ENCODE results near the gene KRTAP12-4.

The KRTAP12-4 gene

DNA sequence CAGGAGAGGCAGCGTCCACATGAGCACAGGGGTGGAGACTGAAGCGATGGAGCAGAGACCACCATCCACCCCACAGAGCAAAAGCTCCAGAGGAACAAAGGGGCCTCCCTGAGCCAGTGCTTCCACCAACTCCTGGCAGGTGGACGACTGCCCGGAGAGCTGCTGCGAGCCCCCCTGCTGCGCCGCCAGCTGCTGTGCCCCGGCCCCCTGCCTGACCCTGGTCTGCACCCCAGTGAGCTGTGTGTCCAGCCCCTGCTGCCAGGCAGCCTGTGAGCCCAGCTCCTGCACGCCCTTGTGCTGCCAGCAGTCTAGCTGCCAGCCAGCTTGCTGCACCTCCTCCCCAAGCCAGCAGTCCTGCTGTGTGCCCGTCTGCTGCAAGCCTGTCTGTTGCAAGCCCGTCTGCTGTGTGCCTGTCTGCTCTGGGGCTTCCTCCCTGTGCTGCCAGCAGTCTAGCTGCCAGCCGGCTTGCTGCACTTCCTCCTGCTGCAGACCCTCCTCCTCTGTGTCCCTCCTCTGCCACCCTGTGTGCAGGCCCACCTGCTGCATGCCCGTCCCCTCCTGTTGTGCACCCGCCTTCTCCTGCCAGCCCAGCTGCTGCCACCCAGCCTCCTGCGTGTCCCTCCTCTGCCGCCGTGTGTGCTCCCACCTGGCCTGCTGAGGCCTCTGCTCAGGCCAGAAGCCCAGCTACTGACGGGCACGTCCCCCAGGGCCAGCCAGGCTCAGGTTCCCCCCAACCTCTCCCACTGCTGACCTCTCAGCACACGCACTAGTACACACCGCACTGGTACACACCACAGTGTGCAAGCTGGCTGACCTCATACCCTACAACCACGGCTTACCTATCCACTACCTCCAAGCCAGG lies 47.9 kb upstream of the KRTAP12-4 start:
- no peak overlapping the region for H3K27ac ChIP-seq (ENCODE audit: low read length)
- no peaks in the 10 kb centered on the region for H3K4me1 ChIP-seq (ENCODE audit: insufficient read depth, low read length)
- no peaks in the 10 kb centered on the region for H3K9me3 ChIP-seq (ENCODE audit: insufficient read depth, low read length, severe bottlenecking)
- no peaks in the 10 kb centered on the region for H3K36me3 ChIP-seq (ENCODE audit: insufficient read depth, low read length)
- ATAC-seq (ENCODE audit: insufficient read depth, low read depth) = no peak
- no peak for TF ChIP-seq EZH2 (IDR thresholded peaks at IDR 0.05; ENCODE audit: borderline replicate concordance, low read depth, low read length, severe bottlenecking)
- TF ChIP-seq, protein P1, sequence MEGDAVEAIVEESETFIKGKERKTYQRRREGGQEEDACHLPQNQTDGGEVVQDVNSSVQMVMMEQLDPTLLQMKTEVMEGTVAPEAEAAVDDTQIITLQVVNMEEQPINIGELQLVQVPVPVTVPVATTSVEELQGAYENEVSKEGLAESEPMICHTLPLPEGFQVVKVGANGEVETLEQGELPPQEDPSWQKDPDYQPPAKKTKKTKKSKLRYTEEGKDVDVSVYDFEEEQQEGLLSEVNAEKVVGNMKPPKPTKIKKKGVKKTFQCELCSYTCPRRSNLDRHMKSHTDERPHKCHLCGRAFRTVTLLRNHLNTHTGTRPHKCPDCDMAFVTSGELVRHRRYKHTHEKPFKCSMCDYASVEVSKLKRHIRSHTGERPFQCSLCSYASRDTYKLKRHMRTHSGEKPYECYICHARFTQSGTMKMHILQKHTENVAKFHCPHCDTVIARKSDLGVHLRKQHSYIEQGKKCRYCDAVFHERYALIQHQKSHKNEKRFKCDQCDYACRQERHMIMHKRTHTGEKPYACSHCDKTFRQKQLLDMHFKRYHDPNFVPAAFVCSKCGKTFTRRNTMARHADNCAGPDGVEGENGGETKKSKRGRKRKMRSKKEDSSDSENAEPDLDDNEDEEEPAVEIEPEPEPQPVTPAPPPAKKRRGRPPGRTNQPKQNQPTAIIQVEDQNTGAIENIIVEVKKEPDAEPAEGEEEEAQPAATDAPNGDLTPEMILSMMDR (IDR thresholded peaks at IDR 0.05; ENCODE audit: borderline replicate concordance, extremely low read depth, low read length, poor library complexity, severe bottlenecking) = no peak
- no peaks in the 10 kb centered on the region; the same call in 1 of the 2 replicates for H4K20me1 ChIP-seq (ENCODE audit: insufficient read depth, low read length)
- H3K79me2 ChIP-seq (ENCODE audit: insufficient read depth, low read length) = no peaks in the 10 kb centered on the region
- H3K4me2 ChIP-seq (ENCODE audit: insufficient read depth, low read length) = no peak overlapping the region
- H3K27me3 ChIP-seq (ENCODE audit: insufficient read depth, low read length, poor library complexity) = peaks cover 10% of the 10 kb centered on the region
- H3K4me3 ChIP-seq (ENCODE audit: low read depth in 1 of 2, low read length in 2 of 2) = no peak overlapping the region
- H3K9ac ChIP-seq (ENCODE audit: low read depth, low read length) = no peak overlapping the region
- no peak overlapping the region for H2AFZ ChIP-seq (ENCODE audit: low read depth, low read length)
- DNase-seq = no peak

DNA sequence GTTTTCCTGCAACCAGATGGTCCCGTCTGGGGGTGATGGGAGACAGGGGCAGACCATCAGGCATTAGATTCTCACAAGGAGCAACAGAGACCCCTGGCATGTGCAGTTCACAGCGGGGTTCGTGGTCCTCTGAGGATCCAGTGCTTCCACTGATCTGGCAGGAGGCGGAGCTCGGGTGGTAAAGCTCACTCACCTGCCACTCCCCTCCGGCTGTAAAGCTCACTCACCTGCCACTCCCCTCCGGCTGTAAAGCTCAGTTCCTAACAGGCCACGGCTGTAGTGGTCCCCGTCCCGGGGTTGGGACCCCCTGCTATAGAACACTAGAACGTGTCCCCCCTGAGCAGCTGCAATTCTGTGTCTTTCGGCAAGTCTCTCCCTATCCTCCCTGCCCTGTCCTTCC lies 47.1 kb upstream of the KRTAP12-4 start:
- H3K9ac ChIP-seq (ENCODE audit: low read depth, low read length) = no peak overlapping the region
- no peak overlapping the region for H3K27ac ChIP-seq (ENCODE audit: low read length)
- no peak overlapping the region for H3K4me3 ChIP-seq (ENCODE audit: low read depth in 1 of 2, low read length in 2 of 2)
- H3K4me1 ChIP-seq (ENCODE audit: insufficient read depth, low read length) = no peaks in the 10 kb centered on the region
- DNase-seq (no peak), ATAC-seq (ENCODE audit: insufficient read depth, low read depth) (no peak)
- H3K9me3 ChIP-seq (ENCODE audit: insufficient read depth, low read length, severe bottlenecking) = no peaks in the 10 kb centered on the region
- no peaks in the 10 kb centered on the region for H3K36me3 ChIP-seq (ENCODE audit: insufficient read depth, low read length)
- H3K4me2 ChIP-seq (ENCODE audit: insufficient read depth, low read length) = no peak overlapping the region
- TF ChIP-seq, protein P1 (IDR thresholded peaks at IDR 0.05; ENCODE audit: borderline replicate concordance, extremely low read depth, low read length, poor library complexity, severe bottlenecking) = no peak
- no peak overlapping the region for H2AFZ ChIP-seq (ENCODE audit: low read depth, low read length)
- no peaks in the 10 kb centered on the region for H3K79me2 ChIP-seq (ENCODE audit: insufficient read depth, low read length)
- no peaks in the 10 kb centered on the region; the same call in 1 of the 2 replicates for H4K20me1 ChIP-seq (ENCODE audit: insufficient read depth, low read length)
- H3K27me3 ChIP-seq (ENCODE audit: insufficient read depth, low read length, poor library complexity) = peaks cover 10% of the 10 kb centered on the region

DNA sequence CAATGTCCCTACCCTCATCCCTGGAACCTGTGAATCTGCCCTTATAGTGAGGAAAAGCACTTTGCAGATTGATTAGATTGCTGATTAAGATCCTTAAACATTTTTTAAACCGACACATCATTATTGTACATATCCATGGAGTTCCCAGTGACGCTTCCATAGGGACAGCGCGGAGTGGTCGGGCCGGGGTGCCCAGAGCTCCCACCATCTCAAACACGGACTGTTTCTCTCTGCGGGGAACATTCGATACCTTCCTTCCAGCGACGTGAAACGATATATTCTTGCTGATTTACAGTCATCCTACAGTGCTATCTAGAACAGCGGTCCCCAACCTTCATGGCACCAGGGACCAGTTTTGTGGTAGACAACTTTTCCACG lies 46.6 kb upstream of the KRTAP12-4 start:
- peaks cover 10% of the 10 kb centered on the region for H3K27me3 ChIP-seq (ENCODE audit: insufficient read depth, low read length, poor library complexity)

More for the DNA sequence above, 46.6 kb upstream of the KRTAP12-4 start:
- no peak overlapping the region for H3K4me2 ChIP-seq (ENCODE audit: insufficient read depth, low read length)
- H4K20me1 ChIP-seq (ENCODE audit: insufficient read depth, low read length) = no peaks in the 10 kb centered on the region; the same call in 1 of the 2 replicates
- no peak overlapping the region for H3K4me3 ChIP-seq (ENCODE audit: low read depth in 1 of 2, low read length in 2 of 2)
- no peaks in the 10 kb centered on the region for H3K9me3 ChIP-seq (ENCODE audit: insufficient read depth, low read length, severe bottlenecking)
- no peak for ATAC-seq (ENCODE audit: insufficient read depth, low read depth)
- no peaks in the 10 kb centered on the region for H3K36me3 ChIP-seq (ENCODE audit: insufficient read depth, low read length)
- H3K79me2 ChIP-seq (ENCODE audit: insufficient read depth, low read length) = no peaks in the 10 kb centered on the region
- TF ChIP-seq, protein P1 (IDR thresholded peaks at IDR 0.05; ENCODE audit: borderline replicate concordance, extremely low read depth, low read length, poor library complexity, severe bottlenecking) = no peak
- no peak for TF ChIP-seq EZH2 (IDR thresholded peaks at IDR 0.05; ENCODE audit: borderline replicate concordance, low read depth, low read length, severe bottlenecking)
- no peak overlapping the region for H3K9ac ChIP-seq (ENCODE audit: low read depth, low read length)
- H3K4me1 ChIP-seq (ENCODE audit: insufficient read depth, low read length) = no peaks in the 10 kb centered on the region
- no peak overlapping the region for H3K27ac ChIP-seq (ENCODE audit: low read length)
- DNase-seq = no peak
- no peak overlapping the region for H2AFZ ChIP-seq (ENCODE audit: low read depth, low read length)
